ENCODE data around the gene KRTAP10-10. TPM values are rescaled to one million over a fixed set of nuclear protein-coding genes. Genes with fewer than 3 reads are reported as not detected.
"Not testable (repeated sequence)": the region's sequence is repeated elsewhere in the genome, so short reads cannot be mapped to it uniquely, and the experiment has no call there.

KRTAP10-10 gene
- total and polyA plus RNA-seq, 2 donors (not counting 1 experiment from before 2014, with no cell fraction given), result not detected

DNA sequence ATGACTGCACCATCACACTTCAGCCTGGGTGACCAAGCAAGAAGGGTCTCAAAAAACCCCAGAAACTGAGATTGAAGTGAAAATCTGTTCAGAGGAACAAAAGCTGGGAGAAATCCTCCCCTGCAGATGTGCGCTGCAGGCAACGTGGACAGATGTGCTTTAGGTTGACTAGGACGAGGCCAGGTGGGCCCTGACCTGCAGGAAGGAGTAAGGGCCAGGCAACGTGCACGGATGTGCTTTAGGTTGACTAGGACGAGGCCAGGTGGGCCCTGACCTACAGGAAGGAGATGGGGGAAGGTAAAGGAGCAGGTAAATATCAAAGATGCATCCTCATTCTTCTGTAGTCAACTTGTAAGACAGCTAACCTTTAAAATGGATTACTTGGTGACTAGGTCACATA lies 47.3 kb downstream of the KRTAP10-10 start:
- Histone ChIP-seq H3K36me3 (replicated peaks in 1 of 2; ENCODE audit: control extremely low read depth in 1 of 2, control insufficient read depth in 1 of 2, extremely low read depth in 1 of 2, insufficient read depth in 2 of 2, low read length in 1 of 2) (no peaks in the 10 kb centered on the region), H3K4me2 (replicated peaks; ENCODE audit: low read depth, low read length, poor library complexity, severe bottlenecking) (no peak overlapping the region), H3K27ac (ENCODE audit: low read length in 2 of 2) (no peak overlapping the region), H4K20me1 (ENCODE audit: control insufficient read depth, insufficient read depth, low read length, poor library complexity, severe bottlenecking) (no peaks in the 10 kb centered on the region), H2AFZ (ENCODE audit: insufficient read depth, low read depth, low read length, poor library complexity, severe bottlenecking) (no peak overlapping the region), H3K27me3 (replicated peaks in 1 of 4; ENCODE audit: control extremely low read depth in 1 of 4, control insufficient read depth in 3 of 4, insufficient read depth in 4 of 4, low read length in 3 of 4) (peaks cover 0 to 14% (median 1%) of the 10 kb centered on the region in 4 experiments), H3K9me3 (ENCODE audit: control extremely low read depth in 1 of 3, control insufficient read depth in 2 of 3, insufficient read depth in 1 of 3, low read length in 2 of 3) (peaks cover 0 to 4% (median 0%) of the 10 kb centered on the region in 3 donors), H3K79me2 (ENCODE audit: control insufficient read depth, insufficient read depth, low read length) (no peaks in the 10 kb centered on the region), H3K4me1 (ENCODE audit: control insufficient read depth in 2 of 2, insufficient read depth in 2 of 2, low read length in 2 of 2) (no peaks in the 10 kb centered on the region), H3K9ac (ENCODE audit: low read length) (no peak overlapping the region), H3K4me3 (ENCODE audit: control extremely low read depth in 1 of 5, extremely low read depth in 1 of 5, insufficient read depth in 1 of 5, low read depth in 2 of 5, low read length in 4 of 5) (no peak overlapping the region)
- CTCF ChIA-PET, result no interaction called here
- no peak for ATAC-seq (ENCODE audit: low read depth)
- Mint-ChIP-seq H3K4me3 (no peak overlapping the region), H3K27ac (no peak overlapping the region), H3K9me3 (ENCODE audit: insufficient read depth) (no peaks in the 10 kb centered on the region), H3K4me1 (no peaks in the 10 kb centered on the region), H3K27me3 (peaks cover 56% of the 10 kb centered on the region)
- POLR2A ChIA-PET, result no interaction called here
- TF ChIP-seq, protein P1, sequence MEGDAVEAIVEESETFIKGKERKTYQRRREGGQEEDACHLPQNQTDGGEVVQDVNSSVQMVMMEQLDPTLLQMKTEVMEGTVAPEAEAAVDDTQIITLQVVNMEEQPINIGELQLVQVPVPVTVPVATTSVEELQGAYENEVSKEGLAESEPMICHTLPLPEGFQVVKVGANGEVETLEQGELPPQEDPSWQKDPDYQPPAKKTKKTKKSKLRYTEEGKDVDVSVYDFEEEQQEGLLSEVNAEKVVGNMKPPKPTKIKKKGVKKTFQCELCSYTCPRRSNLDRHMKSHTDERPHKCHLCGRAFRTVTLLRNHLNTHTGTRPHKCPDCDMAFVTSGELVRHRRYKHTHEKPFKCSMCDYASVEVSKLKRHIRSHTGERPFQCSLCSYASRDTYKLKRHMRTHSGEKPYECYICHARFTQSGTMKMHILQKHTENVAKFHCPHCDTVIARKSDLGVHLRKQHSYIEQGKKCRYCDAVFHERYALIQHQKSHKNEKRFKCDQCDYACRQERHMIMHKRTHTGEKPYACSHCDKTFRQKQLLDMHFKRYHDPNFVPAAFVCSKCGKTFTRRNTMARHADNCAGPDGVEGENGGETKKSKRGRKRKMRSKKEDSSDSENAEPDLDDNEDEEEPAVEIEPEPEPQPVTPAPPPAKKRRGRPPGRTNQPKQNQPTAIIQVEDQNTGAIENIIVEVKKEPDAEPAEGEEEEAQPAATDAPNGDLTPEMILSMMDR (IDR thresholded peaks at IDR 0.05), result no peak
- TF ChIP-seq EZH2 (IDR thresholded peaks at IDR 0.05; ENCODE audit: borderline replicate concordance, insufficient read depth, low read depth, low read length, poor library complexity, severe bottlenecking), result no peak
- 63% methylated on average over 6 of the region's 6 CpGs for WGBS (ENCODE audit: insufficient coverage)
- intact Hi-C loops (cut with micrococcal nuclease), result no loop called here
- DNase-seq, result no peak

DNA sequence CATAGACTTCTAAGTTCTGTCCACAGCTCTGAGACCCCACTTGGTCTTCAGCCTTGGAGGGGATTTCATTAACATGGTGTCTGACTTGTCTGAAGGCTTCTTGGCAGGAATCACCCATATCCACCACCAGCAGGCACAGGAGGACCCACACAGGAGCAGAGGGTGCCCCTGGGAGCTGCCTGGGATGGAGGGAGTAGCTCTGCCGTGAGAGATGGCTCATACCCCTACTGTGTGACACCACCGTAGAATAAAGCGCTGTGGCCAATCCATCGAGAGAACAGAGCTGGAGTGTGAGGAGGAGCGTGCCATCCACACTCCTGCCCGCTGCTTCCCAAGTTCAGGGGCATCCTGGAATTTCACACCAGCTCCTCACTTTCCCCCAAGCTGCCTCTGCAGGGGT lies 47.9 kb downstream of the KRTAP10-10 start:
- H3K4me1 ChIP-seq (ENCODE audit: control insufficient read depth in 2 of 2, insufficient read depth in 2 of 2, low read length in 2 of 2); DNase-seq; H3K9me3 ChIP-seq (ENCODE audit: control extremely low read depth in 1 of 3, control insufficient read depth in 2 of 3, insufficient read depth in 1 of 3, low read length in 2 of 3); H3K4me3 ChIP-seq (ENCODE audit: control extremely low read depth in 1 of 5, extremely low read depth in 1 of 5, insufficient read depth in 1 of 5, low read depth in 2 of 5, low read length in 4 of 5); CTCF ChIA-PET; H3K9ac ChIP-seq (ENCODE audit: low read length); H2AFZ ChIP-seq (ENCODE audit: insufficient read depth, low read depth, low read length, poor library complexity, severe bottlenecking); H3K4me2 ChIP-seq (replicated peaks; ENCODE audit: low read depth, low read length, poor library complexity, severe bottlenecking); H3K36me3 ChIP-seq (replicated peaks in 1 of 2; ENCODE audit: control extremely low read depth in 1 of 2, control insufficient read depth in 1 of 2, extremely low read depth in 1 of 2, insufficient read depth in 2 of 2, low read length in 1 of 2); H3K27ac Mint-ChIP-seq; ATAC-seq (ENCODE audit: low read depth); H4K20me1 ChIP-seq (ENCODE audit: control insufficient read depth, insufficient read depth, low read length, poor library complexity, severe bottlenecking); H3K79me2 ChIP-seq (ENCODE audit: control insufficient read depth, insufficient read depth, low read length); H3K27ac ChIP-seq (ENCODE audit: low read length in 2 of 2); intact Hi-C loops (cut with micrococcal nuclease); H3K4me1 Mint-ChIP-seq; H3K4me3 Mint-ChIP-seq; H3K9me3 Mint-ChIP-seq (ENCODE audit: insufficient read depth); POLR2A ChIA-PET: not testable (repeated sequence)
- WGBS (ENCODE audit: insufficient coverage), result 94% methylated on average over 5 of the region's 6 CpGs
- H3K27me3 Mint-ChIP-seq, result peaks cover 54% of the 10 kb centered on the region
- peaks cover 0 to 14% (median 0%) of the 10 kb centered on the region in 4 experiments for H3K27me3 ChIP-seq (replicated peaks in 1 of 4; ENCODE audit: control extremely low read depth in 1 of 4, control insufficient read depth in 3 of 4, insufficient read depth in 4 of 4, low read length in 3 of 4)

Data from B cell (primary cell).